Parathyroid adenoma (tissue), 2 donors: ENCODE data around the gene SNTG2.

ENCODE experiments used
- H2AFZ ChIP-seq: fragments of 300-600 bp; sonication (generic); one replicate; pipeline ENCODE4 v1.7.0; 2017; ENCODE audit warnings: antibody characterized with exemption, mild to moderate bottlenecking
- H3K27ac ChIP-seq: fragments of 300-600 bp; sonication (generic); one replicate; pipeline ENCODE4 v1.7.0; 2017
- H3K27me3 ChIP-seq: fragments of 300-600 bp; sonication (generic); one replicate; pipeline ENCODE4 v1.7.0; 2017; ENCODE audit warnings: low read length; ENCODE audit not compliant: control insufficient read depth, insufficient read depth
- H3K36me3 ChIP-seq: fragments of 300-600 bp; sonication (generic); one replicate; pipeline ENCODE4 v1.7.0; 2017; ENCODE audit warnings: low read length; ENCODE audit not compliant: control insufficient read depth, insufficient read depth
- H3K4me1 ChIP-seq: fragments of 300-600 bp; sonication (generic); one replicate; pipeline ENCODE4 v1.7.0; 2017; ENCODE audit warnings: control low read depth
- H3K4me2 ChIP-seq: fragments of 300-600 bp; sonication (generic); one replicate; pipeline ENCODE4 v1.7.0; 2017; ENCODE audit warnings: low read length
- H3K4me3 ChIP-seq: fragments of 300-600 bp; sonication (generic); one replicate; pipeline ENCODE4 v1.7.0; 2017; ENCODE audit warnings: low read depth, low read length
- H3K79me2 ChIP-seq: fragments of 300-600 bp; sonication (generic); one replicate; pipeline ENCODE4 v1.7.0; 2017; ENCODE audit warnings: control low read depth
- H3K9ac ChIP-seq: fragments of 300-600 bp; sonication (generic); one replicate; pipeline ENCODE4 v1.7.0; 2017; ENCODE audit warnings: mild to moderate bottlenecking
- H3K9me3 ChIP-seq: fragments of 300-600 bp; sonication (generic); one replicate; pipeline ENCODE4 v1.7.0; 2017; ENCODE audit warnings: low read length; ENCODE audit not compliant: control insufficient read depth
- TF ChIP-seq, protein P1 (sequence below): fragments of 300-600 bp; sonication (generic); IDR thresholded peaks from one replicate; pipeline ENCODE4 v1.7.0; 2017; ENCODE audit warnings: antibody characterized with exemption, mild to moderate bottlenecking
- donor health status: primary hyperparathyroidism.

SNTG2 gene

DNA sequence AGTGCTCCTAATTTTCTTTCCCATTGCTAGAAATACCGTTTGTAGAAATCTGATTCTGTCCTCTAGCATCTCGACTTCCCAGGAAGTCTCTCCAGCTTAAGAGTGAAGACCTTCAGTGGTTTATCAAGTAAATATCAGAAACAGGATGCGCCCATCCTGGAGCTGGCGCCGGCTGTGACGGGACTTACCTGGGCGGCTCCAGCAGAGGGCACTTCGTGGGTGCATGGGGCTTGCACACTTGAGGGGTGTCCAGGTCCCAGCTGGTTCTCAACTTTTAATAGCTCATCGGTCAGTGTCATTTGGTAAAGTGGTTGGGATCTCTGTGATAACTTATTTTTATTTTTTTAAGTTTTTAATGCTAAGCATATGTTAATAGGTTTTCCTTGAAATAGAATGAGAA is 295.6 kb downstream of the SNTG2 start:
- Histone ChIP-seq H3K36me3 (no peaks in the 10 kb centered on the region), H3K9me3 (no peaks in the 10 kb centered on the region), H2AFZ (no peak overlapping the region), H3K4me1 (no peaks in the 10 kb centered on the region), H3K4me2 (no peak overlapping the region), H3K4me3 (no peak overlapping the region), H3K27ac (no peak overlapping the region), H3K9ac (no peak overlapping the region), H3K79me2 (no peaks in the 10 kb centered on the region), H3K27me3 (no peaks in the 10 kb centered on the region)
- TF ChIP-seq, protein P1, sequence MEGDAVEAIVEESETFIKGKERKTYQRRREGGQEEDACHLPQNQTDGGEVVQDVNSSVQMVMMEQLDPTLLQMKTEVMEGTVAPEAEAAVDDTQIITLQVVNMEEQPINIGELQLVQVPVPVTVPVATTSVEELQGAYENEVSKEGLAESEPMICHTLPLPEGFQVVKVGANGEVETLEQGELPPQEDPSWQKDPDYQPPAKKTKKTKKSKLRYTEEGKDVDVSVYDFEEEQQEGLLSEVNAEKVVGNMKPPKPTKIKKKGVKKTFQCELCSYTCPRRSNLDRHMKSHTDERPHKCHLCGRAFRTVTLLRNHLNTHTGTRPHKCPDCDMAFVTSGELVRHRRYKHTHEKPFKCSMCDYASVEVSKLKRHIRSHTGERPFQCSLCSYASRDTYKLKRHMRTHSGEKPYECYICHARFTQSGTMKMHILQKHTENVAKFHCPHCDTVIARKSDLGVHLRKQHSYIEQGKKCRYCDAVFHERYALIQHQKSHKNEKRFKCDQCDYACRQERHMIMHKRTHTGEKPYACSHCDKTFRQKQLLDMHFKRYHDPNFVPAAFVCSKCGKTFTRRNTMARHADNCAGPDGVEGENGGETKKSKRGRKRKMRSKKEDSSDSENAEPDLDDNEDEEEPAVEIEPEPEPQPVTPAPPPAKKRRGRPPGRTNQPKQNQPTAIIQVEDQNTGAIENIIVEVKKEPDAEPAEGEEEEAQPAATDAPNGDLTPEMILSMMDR, result no peak

DNA sequence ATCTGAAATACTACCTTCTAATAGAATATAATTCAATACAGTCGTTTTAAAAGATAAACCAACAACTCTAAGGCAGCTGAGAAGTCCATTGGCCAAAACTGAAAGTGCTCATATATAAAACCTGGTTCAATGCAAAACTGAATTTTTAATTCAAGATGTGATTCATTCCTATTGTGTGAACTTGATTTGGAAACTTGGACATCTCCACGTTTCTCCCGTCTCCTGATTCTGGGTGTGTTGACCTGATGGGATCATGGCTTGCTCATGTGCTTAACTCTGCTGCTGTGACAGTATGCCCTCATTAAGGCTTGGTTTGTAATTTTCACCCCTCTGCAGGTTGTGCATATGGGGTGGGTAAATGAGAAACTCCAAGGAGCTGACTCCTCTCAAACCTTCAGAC is 296.3 kb downstream of the SNTG2 start:
- no peaks in the 10 kb centered on the region for H3K9me3 ChIP-seq
- H3K36me3 ChIP-seq, result no peaks in the 10 kb centered on the region
- TF ChIP-seq, protein P1, result no peak
- no peaks in the 10 kb centered on the region for H3K79me2 ChIP-seq
- H3K9ac ChIP-seq, result no peak overlapping the region
- no peak overlapping the region for H3K4me2 ChIP-seq
- H2AFZ ChIP-seq, result no peak overlapping the region
- no peaks in the 10 kb centered on the region for H3K27me3 ChIP-seq
- no peaks in the 10 kb centered on the region for H3K4me1 ChIP-seq
- no peak overlapping the region for H3K4me3 ChIP-seq
- no peak overlapping the region for H3K27ac ChIP-seq

DNA sequence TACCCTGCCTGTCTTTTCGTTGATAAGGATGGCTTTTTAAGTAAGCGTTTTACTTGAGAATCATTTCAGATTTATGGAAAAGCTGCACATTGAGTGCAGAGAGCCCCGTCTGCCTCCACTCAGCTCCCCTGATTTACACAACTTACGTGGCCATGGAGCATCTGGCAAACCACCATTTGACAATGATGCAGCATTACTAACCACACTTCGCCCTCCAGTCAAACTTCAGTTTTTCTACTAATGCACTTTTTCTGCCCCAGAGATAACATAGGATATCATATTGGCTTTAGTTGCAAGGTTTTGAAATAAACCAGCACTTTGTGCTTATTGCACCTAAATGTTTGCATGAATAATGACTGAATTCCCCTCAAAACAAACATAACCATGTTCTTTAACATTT is 297.5 kb downstream of the SNTG2 start:
- H3K27ac ChIP-seq, result no peak overlapping the region
- H3K4me3 ChIP-seq, result no peak overlapping the region
- H2AFZ ChIP-seq, result no peak overlapping the region
- H3K36me3 ChIP-seq, result no peaks in the 10 kb centered on the region
- H3K27me3 ChIP-seq, result no peaks in the 10 kb centered on the region
- H3K79me2 ChIP-seq, result no peaks in the 10 kb centered on the region
- H3K9me3 ChIP-seq, result no peaks in the 10 kb centered on the region
- no peak overlapping the region for H3K4me2 ChIP-seq
- H3K4me1 ChIP-seq, result no peaks in the 10 kb centered on the region
- TF ChIP-seq, protein P1, result no peak
- no peak overlapping the region for H3K9ac ChIP-seq

DNA sequence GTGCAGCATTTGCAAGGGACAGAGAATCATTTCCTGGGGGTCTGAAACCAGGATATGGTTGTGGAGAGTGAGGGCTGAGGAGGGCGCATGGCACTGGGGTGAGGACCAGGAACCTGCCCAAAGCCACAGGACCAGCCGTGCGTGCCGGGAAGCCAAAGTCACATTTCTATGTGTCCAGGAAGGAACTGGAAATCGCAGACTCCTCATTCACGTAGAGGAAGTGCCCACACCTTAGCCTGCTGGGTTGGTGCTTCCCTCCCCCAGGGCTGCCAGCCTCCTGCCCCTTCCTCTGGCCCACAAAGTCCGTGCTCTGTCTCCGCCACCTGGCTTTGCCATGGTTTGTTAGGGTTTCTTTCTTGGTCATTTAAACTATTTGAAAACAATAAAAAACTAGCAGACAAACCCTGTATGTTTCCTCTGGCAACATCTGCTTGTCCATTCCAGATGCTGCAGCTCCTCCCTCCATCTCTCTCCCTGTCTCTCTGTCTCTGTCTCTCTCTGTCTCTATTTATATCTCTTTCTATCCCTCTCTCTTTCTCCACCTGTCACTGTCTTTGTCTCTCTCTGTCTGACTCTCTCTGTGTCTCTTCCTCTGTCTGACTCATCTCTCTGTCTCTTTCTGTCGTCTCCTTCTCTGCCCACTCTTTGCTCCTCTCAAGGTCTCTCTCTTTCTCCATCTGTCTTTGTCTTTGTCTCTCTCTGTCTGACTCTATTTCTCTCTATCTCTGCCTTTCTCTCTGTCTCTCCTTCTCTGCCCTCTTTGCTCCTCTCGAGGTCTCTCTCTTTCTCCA is 299.4 kb downstream of the SNTG2 start:
- H3K4me3 ChIP-seq, result no peak overlapping the region
- H2AFZ ChIP-seq, result no peak overlapping the region
- no peak overlapping the region for H3K9ac ChIP-seq
- H3K9me3 ChIP-seq, result no peaks in the 10 kb centered on the region
- no peaks in the 10 kb centered on the region for H3K27me3 ChIP-seq
- no peak overlapping the region for H3K27ac ChIP-seq
- TF ChIP-seq, protein P1, result no peak
- H3K4me1 ChIP-seq, result no peaks in the 10 kb centered on the region
- no peaks in the 10 kb centered on the region for H3K79me2 ChIP-seq
- no peak overlapping the region for H3K4me2 ChIP-seq
- H3K36me3 ChIP-seq, result no peaks in the 10 kb centered on the region

DNA sequence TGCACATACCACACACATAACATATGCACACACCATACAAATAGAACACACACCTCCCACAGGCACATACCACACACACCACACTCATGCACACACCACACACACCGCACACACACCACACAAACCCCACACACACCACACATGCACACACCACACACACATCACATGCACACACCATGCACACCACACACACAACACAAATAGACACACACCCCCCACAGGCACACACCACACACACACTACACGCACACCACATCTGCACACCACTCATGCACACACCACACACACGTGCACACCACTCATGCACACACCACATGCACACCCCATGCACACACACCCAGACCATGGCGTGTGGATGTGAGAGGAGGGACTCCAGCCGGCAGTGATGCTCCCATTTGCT is 300.9 kb downstream of the SNTG2 start:
- Histone ChIP-seq H3K4me2 (no peak overlapping the region), H3K4me1 (no peaks in the 10 kb centered on the region), H3K4me3 (no peak overlapping the region), H3K9ac (no peak overlapping the region), H3K79me2 (no peaks in the 10 kb centered on the region), H3K27me3 (no peaks in the 10 kb centered on the region), H3K36me3 (no peaks in the 10 kb centered on the region), H3K27ac (no peak overlapping the region), H3K9me3 (no peaks in the 10 kb centered on the region), H2AFZ (no peak overlapping the region)
- TF ChIP-seq, protein P1, result no peak
